Neutrophil (primary cell): ENCODE data around the gene SCARF1.

Experiments used
- H3K27ac ChIP-seq: fragments of 200-600 bp; sonication (generic); 2 replicates; pipeline ENCODE4 v1.5.1; 2016; ENCODE audit warnings: mild to moderate bottlenecking, moderate library complexity
- H3K27me3 ChIP-seq: fragments of 200-600 bp; sonication (generic); 2 replicates; pipeline ENCODE4 v1.6.0; 2016; ENCODE audit warnings: mild to moderate bottlenecking
- H3K36me3 ChIP-seq: fragments of 200-600 bp; sonication (generic); 2 replicates; pipeline ENCODE4 v1.5.1; 2017
- H3K4me1 ChIP-seq, 2 experiments: fragments of 200-600 bp in 1 of 2; sonication (generic) in 1 of 2; 1 replicate in 1 of 2; 2 replicates in 1 of 2; pipeline versions ENCODE4 v1.5.1 to v1.6.1; 2013 to 2016; ENCODE audit warnings: low read depth in 1 of 2, low read length in 1 of 2, mild to moderate bottlenecking in 1 of 2, moderate library complexity in 1 of 2; ENCODE audit not compliant: control insufficient read depth in 1 of 2, insufficient read depth in 1 of 2
- H3K4me3 ChIP-seq, 2 experiments: fragments of 200-600 bp in 1 of 2; sonication (generic) in 1 of 2; 1 replicate in 1 of 2; 2 replicates in 1 of 2; pipeline ENCODE4 v1.5.1; 2013 to 2016; ENCODE audit warnings: low read depth in 1 of 2, low read length in 1 of 2, mild to moderate bottlenecking in 1 of 2, moderate library complexity in 1 of 2
- H3K9me3 ChIP-seq: fragments of 200-600 bp; sonication (generic); 2 replicates; pipeline ENCODE4 v1.5.1; 2016
- CTCF ChIP-seq: fragments of 200-600 bp; sonication (generic); IDR thresholded peaks from 2 replicates; pipeline ENCODE4 v1.5.1; 2016; ENCODE audit warnings: antibody characterized with exemption

Gene SCARF1

GRCh38 chr17:1648963-1649843 lies 3.7 kb upstream of the SCARF1 start:
- H3K27ac ChIP-seq, result peak overlapping the region; percentile 94
- peaks cover 46 to 51% of the 10 kb centered on the region in 2 experiments for H3K4me1 ChIP-seq
- peak overlapping the region; percentile 69 to 94 for H3K4me3 ChIP-seq

GRCh38 chr17:1648173-1648962 lies 2.8 kb upstream of the SCARF1 start:
- Histone ChIP-seq H3K27me3 (peaks cover 28% of the 10 kb centered on the region), H3K9me3 (no peaks in the 10 kb centered on the region), H3K4me3 (peak overlapping the region; percentile 68 to 94), H3K36me3 (peaks cover 39% of the 10 kb centered on the region), H3K4me1 (peaks cover 54 to 60% of the 10 kb centered on the region in 2 experiments), H3K27ac (peak overlapping the region; percentile 94)
- no peak for TF ChIP-seq CTCF

More at GRCh38 chr17:1648963-1649843, 3.7 kb upstream of the SCARF1 start:
- Histone ChIP-seq H3K36me3 (peaks cover 47% of the 10 kb centered on the region), H3K27me3 (peaks cover 20% of the 10 kb centered on the region), H3K9me3 (no peaks in the 10 kb centered on the region)
- peak; percentile 99 for TF ChIP-seq CTCF

- peak overlapping the region; percentile 94 for H3K27ac ChIP-seq
- no peaks in the 10 kb centered on the region for H3K9me3 ChIP-seq
- H3K4me3 ChIP-seq, result peak overlapping the region; percentile 68 to 94
- peaks cover 33% of the 10 kb centered on the region for H3K36me3 ChIP-seq
- H3K4me1 ChIP-seq, result peaks cover 54 to 61% of the 10 kb centered on the region in 2 experiments
- TF ChIP-seq CTCF, result no peak
- H3K27me3 ChIP-seq, result peaks cover 31% of the 10 kb centered on the region
These were observed 2.3 kb upstream of the SCARF1 start for GRCh38 chr17:1647802-1648171.

- Histone ChIP-seq H3K27ac (peak overlapping the region; percentile 92), H3K9me3 (no peaks in the 10 kb centered on the region), H3K4me1 (peaks cover 54 to 61% of the 10 kb centered on the region in 2 experiments), H3K27me3 (peaks cover 36% of the 10 kb centered on the region), H3K36me3 (peaks cover 19% of the 10 kb centered on the region), H3K4me3 (peak overlapping the region; percentile 62 to 65)
- no peak for TF ChIP-seq CTCF
These were observed 805 bp upstream of the SCARF1 start for GRCh38 chr17:1646199-1646875.

- peaks cover 3% of the 10 kb centered on the region for H3K36me3 ChIP-seq
- H3K4me3 ChIP-seq, result peak overlapping the region; percentile 62 to 65
- peaks cover 36% of the 10 kb centered on the region for H3K27me3 ChIP-seq
- peak overlapping the region; percentile 92 for H3K27ac ChIP-seq
- H3K4me1 ChIP-seq, result peaks cover 46 to 54% of the 10 kb centered on the region in 2 experiments
- H3K9me3 ChIP-seq, result no peaks in the 10 kb centered on the region
- peak; percentile 38 for TF ChIP-seq CTCF
These were observed 882 bp downstream of the SCARF1 start for GRCh38 chr17:1644493-1645206.
